Measurements from ENCODE around the gene RPL37A. TPM values are rescaled to one million over a fixed set of nuclear protein-coding genes. Genes with fewer than 3 reads are reported as not detected.

RPL37A gene
- total and polyA plus RNA-seq, 4 donors = 2,015 to 4,048 (median 2,822) TPM

DNA sequence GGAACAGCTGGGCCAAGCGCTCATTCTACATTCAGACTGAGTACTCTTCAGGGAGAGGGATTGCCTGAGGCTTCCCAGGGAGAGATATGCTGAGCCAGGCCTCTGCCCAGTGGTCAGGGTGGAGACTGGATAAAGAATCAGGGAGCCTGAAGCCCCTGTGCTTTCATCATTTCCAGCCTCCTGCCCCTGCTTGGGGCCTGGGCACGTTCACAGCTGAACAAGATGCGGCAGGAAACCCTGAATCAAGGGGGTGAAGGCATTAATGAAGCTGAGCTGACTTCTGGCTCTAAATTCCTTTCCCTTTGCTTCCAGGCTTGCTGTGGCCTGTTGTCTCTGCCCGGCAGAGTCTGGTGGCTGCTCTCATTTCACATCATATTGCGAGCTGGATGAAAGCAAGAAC, 35.0 kb downstream of the RPL37A start:
- Histone ChIP-seq H3K9me3 (ENCODE audit: control insufficient read depth in 4 of 4, insufficient read depth in 3 of 4, low read length in 3 of 4) (no peaks in the 10 kb centered on the region), H3K27me3 (ENCODE audit: control insufficient read depth in 3 of 3, insufficient read depth in 3 of 3, low read length in 2 of 3) (no peaks in the 10 kb centered on the region), H3K4me1 (ENCODE audit: control insufficient read depth in 5 of 5, insufficient read depth in 5 of 5, low read length in 5 of 5) (peaks cover 8 to 35% (median 19%) of the 10 kb centered on the region in 5 donors), H3K9ac (ENCODE audit: insufficient read depth in 1 of 2, low read length in 2 of 2) (no peak overlapping the region), H3K27ac (ENCODE audit: low read depth in 1 of 2, low read length in 1 of 2) (peak overlapping the region in 1 of 2 donors; percentile 46), H3K4me3 (no peak overlapping the region), H3K36me3 (ENCODE audit: control insufficient read depth in 4 of 4, insufficient read depth in 4 of 4, low read length in 4 of 4) (no peaks in the 10 kb centered on the region)
- DNase-seq (no peak), ATAC-seq (ENCODE audit: insufficient read depth, low FRiP score) (no peak)
- WGBS, 2 donors = 82 to 84% methylated on average over 5 of the region's 5 CpGs
- TF ChIP-seq, protein P1, sequence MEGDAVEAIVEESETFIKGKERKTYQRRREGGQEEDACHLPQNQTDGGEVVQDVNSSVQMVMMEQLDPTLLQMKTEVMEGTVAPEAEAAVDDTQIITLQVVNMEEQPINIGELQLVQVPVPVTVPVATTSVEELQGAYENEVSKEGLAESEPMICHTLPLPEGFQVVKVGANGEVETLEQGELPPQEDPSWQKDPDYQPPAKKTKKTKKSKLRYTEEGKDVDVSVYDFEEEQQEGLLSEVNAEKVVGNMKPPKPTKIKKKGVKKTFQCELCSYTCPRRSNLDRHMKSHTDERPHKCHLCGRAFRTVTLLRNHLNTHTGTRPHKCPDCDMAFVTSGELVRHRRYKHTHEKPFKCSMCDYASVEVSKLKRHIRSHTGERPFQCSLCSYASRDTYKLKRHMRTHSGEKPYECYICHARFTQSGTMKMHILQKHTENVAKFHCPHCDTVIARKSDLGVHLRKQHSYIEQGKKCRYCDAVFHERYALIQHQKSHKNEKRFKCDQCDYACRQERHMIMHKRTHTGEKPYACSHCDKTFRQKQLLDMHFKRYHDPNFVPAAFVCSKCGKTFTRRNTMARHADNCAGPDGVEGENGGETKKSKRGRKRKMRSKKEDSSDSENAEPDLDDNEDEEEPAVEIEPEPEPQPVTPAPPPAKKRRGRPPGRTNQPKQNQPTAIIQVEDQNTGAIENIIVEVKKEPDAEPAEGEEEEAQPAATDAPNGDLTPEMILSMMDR (IDR thresholded peaks at IDR 0.05; ENCODE audit: control extremely low read depth, extremely low read depth) = no peak

- TF ChIP-seq, protein P1 (IDR thresholded peaks at IDR 0.05; ENCODE audit: control extremely low read depth, extremely low read depth) = no peak
- Histone ChIP-seq H3K9me3 (ENCODE audit: control insufficient read depth in 4 of 4, insufficient read depth in 3 of 4, low read length in 3 of 4) (no peaks in the 10 kb centered on the region), H3K27ac (ENCODE audit: low read depth in 1 of 2, low read length in 1 of 2) (peak overlapping the region in 1 of 2 donors; percentile 91), H3K4me3 (no peak overlapping the region), H3K27me3 (ENCODE audit: control insufficient read depth in 3 of 3, insufficient read depth in 3 of 3, low read length in 2 of 3) (no peaks in the 10 kb centered on the region), H3K9ac (ENCODE audit: insufficient read depth in 1 of 2, low read length in 2 of 2) (no peak overlapping the region), H3K36me3 (ENCODE audit: control insufficient read depth in 4 of 4, insufficient read depth in 4 of 4, low read length in 4 of 4) (no peaks in the 10 kb centered on the region), H3K4me1 (ENCODE audit: control insufficient read depth in 5 of 5, insufficient read depth in 5 of 5, low read length in 5 of 5) (peaks cover 9 to 35% (median 19%) of the 10 kb centered on the region in 5 donors)
- WGBS, 2 donors = 55 to 86% methylated on average over 1 of the region's 1 CpG
- DNase-seq (peak in 1 of 3 donors; percentile 28), ATAC-seq (ENCODE audit: insufficient read depth, low FRiP score) (no peak)
Observed at GRCh38 chr2:216534809-216535208, 36.2 kb downstream of the RPL37A start.

DNA sequence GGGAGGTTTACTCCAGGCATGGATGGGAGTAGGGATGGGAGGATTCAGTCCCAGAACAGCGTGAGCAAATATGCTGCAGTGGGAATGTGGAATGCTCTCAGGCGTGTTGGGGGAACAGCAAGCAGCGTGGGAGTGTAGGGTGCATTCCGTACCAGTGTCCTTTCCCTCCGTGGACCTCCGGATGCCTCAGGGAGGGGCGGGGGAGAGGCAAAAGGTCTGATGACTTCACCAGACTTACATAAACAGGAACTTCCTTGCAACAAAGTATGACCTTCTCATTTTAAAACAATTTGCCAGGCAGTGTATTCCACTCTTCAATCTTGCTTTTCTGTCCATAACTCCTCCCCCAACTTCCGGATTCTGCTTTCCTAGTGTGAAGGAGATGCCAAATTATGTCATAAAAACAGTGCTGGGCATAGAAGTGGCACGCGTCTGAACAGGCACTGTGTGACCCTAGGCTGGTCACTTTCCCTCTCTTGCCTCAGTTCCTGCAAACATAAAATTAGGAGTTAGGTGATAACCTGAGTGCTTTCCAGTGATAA, 36.9 kb downstream of the RPL37A start:
- ATAC-seq (ENCODE audit: insufficient read depth, low FRiP score) = peak; percentile 63
- H3K4me3 ChIP-seq = no peak overlapping the region
- peak overlapping the region in 1 of 2 donors; percentile 2 for H3K9ac ChIP-seq (ENCODE audit: insufficient read depth in 1 of 2, low read length in 2 of 2)
- H3K27ac ChIP-seq (ENCODE audit: low read depth in 1 of 2, low read length in 1 of 2) = peak overlapping the region; percentile 86 to 91
- H3K27me3 ChIP-seq (ENCODE audit: control insufficient read depth in 3 of 3, insufficient read depth in 3 of 3, low read length in 2 of 3) = no peaks in the 10 kb centered on the region
- 7 to 22% methylated on average over 10 of the region's 10 CpGs for WGBS, 2 donors
- H3K36me3 ChIP-seq (ENCODE audit: control insufficient read depth in 4 of 4, insufficient read depth in 4 of 4, low read length in 4 of 4) = no peaks in the 10 kb centered on the region
- TF ChIP-seq, protein P1 (IDR thresholded peaks at IDR 0.05; ENCODE audit: control extremely low read depth, extremely low read depth) = no peak
- H3K4me1 ChIP-seq (ENCODE audit: control insufficient read depth in 5 of 5, insufficient read depth in 5 of 5, low read length in 5 of 5) = peaks cover 11 to 35% (median 19%) of the 10 kb centered on the region in 5 donors
- peak; percentile 62 to 86 (median 73) for DNase-seq
- H3K9me3 ChIP-seq (ENCODE audit: control insufficient read depth in 4 of 4, insufficient read depth in 3 of 4, low read length in 3 of 4) = no peaks in the 10 kb centered on the region
